Measurements from ENCODE around the gene KEAP1. TPM values are rescaled to one million over a fixed set of nuclear protein-coding genes. Genes with fewer than 3 reads are reported as not detected.
"Not testable (repeated sequence)": the region's sequence is repeated elsewhere in the genome, so short reads cannot be mapped to it uniquely, and the experiment has no call there.

KEAP1 gene
- total RNA-seq: 78.3 TPM
- long read RNA-seq, transcript KEAP1-202 (6 exons, 2,648 nt): major isoform, 363 of 506 reads
- long read RNA-seq, transcript KEAP1-201 (6 exons, 2,955 nt): minor isoform, 47 of 506 reads
- long read RNA-seq, partial matches to known transcripts: 66 of 506 reads
- long read RNA-seq, other reads (novel, unspliced or antisense): 30 of 506 reads

GRCh38 chr19:10503002-10503789 is at the start of gene KEAP1:
Gene KEAP1 (minus strand): TSS chr19:10503356. CDS start chr19:10500033, 3,323 bp downstream.
- peak; percentile 64 for DNase-seq
- intact Hi-C loops (cut with DNase I): no loop called here
- ATAC-seq (ENCODE audit: poor library complexity): peak; percentile 33

- peak; percentile 18 for ATAC-seq (ENCODE audit: poor library complexity)
- intact Hi-C loops (cut with DNase I): no loop called here
- DNase-seq: no peak
These were observed 49.4 kb upstream of the KEAP1 start for GRCh38 chr19:10552510-10553053.

GRCh38 chr19:10551698-10552301 is 48.6 kb upstream of the KEAP1 start:
- ATAC-seq (ENCODE audit: poor library complexity) (no peak), DNase-seq (no peak)
- intact Hi-C loops (cut with DNase I): no loop called here

- not testable (repeated sequence) for DNase-seq; ATAC-seq (ENCODE audit: poor library complexity)
These were observed 47.9 kb upstream of the KEAP1 start for GRCh38 chr19:10551006-10551405.

GRCh38 chr19:10550336-10550735 is 47.2 kb upstream of the KEAP1 start:
- intact Hi-C loops (cut with DNase I): no loop called here
- DNase-seq: no peak

More at GRCh38 chr19:10551006-10551405, 47.9 kb upstream of the KEAP1 start:
- intact Hi-C loops (cut with DNase I): not testable (repeated sequence)

GRCh38 chr19:10549733-10550132 is 46.6 kb upstream of the KEAP1 start:
- ATAC-seq (ENCODE audit: poor library complexity) (no peak), DNase-seq (no peak)
- intact Hi-C loops (cut with DNase I): no loop called here

More at GRCh38 chr19:10550336-10550735, 47.2 kb upstream of the KEAP1 start:
- no peak for ATAC-seq (ENCODE audit: poor library complexity)

GRCh38 chr19:10548746-10549276 is 45.7 kb upstream of the KEAP1 start:
- ATAC-seq (ENCODE audit: poor library complexity) (no peak), DNase-seq (no peak)
- intact Hi-C loops (cut with DNase I): no loop called here

- no peak for ATAC-seq (ENCODE audit: poor library complexity)
- DNase-seq: no peak
- intact Hi-C loops (cut with DNase I): no loop called here
These were observed 43.7 kb upstream of the KEAP1 start for GRCh38 chr19:10546817-10547216.

- intact Hi-C loops (cut with DNase I): no loop called here
- DNase-seq: no peak
These were observed 41.6 kb upstream of the KEAP1 start for GRCh38 chr19:10544753-10545251.

GRCh38 chr19:10544242-10544752 is 41.1 kb upstream of the KEAP1 start:
- ATAC-seq (ENCODE audit: poor library complexity): peak; percentile 38
- no peak for DNase-seq
- intact Hi-C loops (cut with DNase I): no loop called here

More at GRCh38 chr19:10544753-10545251, 41.6 kb upstream of the KEAP1 start:
- ATAC-seq (ENCODE audit: poor library complexity): no peak

- peak; percentile 94 for ATAC-seq (ENCODE audit: poor library complexity)
These were observed 40.5 kb upstream of the KEAP1 start, which contains the start of gene ATG4D for GRCh38 chr19:10543420-10544241. Gene ATG4D (plus strand): TSS chr19:10543904. CDS start chr19:10544091, 187 bp downstream.

GRCh38 chr19:10543059-10543419 is 39.9 kb upstream of the KEAP1 start:
- DNase-seq: no peak
- ATAC-seq (ENCODE audit: poor library complexity): no peak
- intact Hi-C loops (cut with DNase I): no loop called here

More at GRCh38 chr19:10543420-10544241, 40.5 kb upstream of the KEAP1 start, which contains the start of gene ATG4D:
- intact Hi-C loops (cut with DNase I): no loop called here
- DNase-seq: peak; percentile 87

GRCh38 chr19:10539016-10539415 is 35.9 kb upstream of the KEAP1 start:
- intact Hi-C loops (cut with DNase I); ATAC-seq (ENCODE audit: poor library complexity); DNase-seq: not testable (repeated sequence)

GRCh38 chr19:10538204-10538983 is 35.2 kb upstream of the KEAP1 start:
- intact Hi-C loops (cut with DNase I): no loop called here

GRCh38 chr19:10537668-10538067 is 34.5 kb upstream of the KEAP1 start:
- intact Hi-C loops (cut with DNase I): no loop called here
- no peak for DNase-seq

More at GRCh38 chr19:10538204-10538983, 35.2 kb upstream of the KEAP1 start:
- DNase-seq: no peak
- no peak for ATAC-seq (ENCODE audit: poor library complexity)

GRCh38 chr19:10535613-10536012 is 32.5 kb upstream of the KEAP1 start:
- DNase-seq (no peak), ATAC-seq (ENCODE audit: poor library complexity) (no peak)
- intact Hi-C loops (cut with DNase I): no loop called here

More at GRCh38 chr19:10537668-10538067, 34.5 kb upstream of the KEAP1 start:
- ATAC-seq (ENCODE audit: poor library complexity): no peak
